GM10847 (cell line): ENCODE results near the gene PAK1IP1.

Experiments
- POLR2A ChIP-seq: IDR thresholded peaks from 2 replicates; pipeline ENCODE4 v1.6.1; 2011; ENCODE audit not compliant: insufficient read length; ENCODE audit errors: extremely low read depth

The PAK1IP1 gene

GRCh38 chr6:10686901-10687300, 7.9 kb upstream of the PAK1IP1 start:
- TF ChIP-seq POLR2A: no peak

- no peak for TF ChIP-seq POLR2A
These were observed 7.2 kb upstream of the PAK1IP1 start for GRCh38 chr6:10687582-10687981.

- no peak for TF ChIP-seq POLR2A
These were observed 3.9 kb upstream of the PAK1IP1 start for GRCh38 chr6:10690651-10691445.

- no peak for TF ChIP-seq POLR2A
These were observed 1.7 kb upstream of the PAK1IP1 start for GRCh38 chr6:10692965-10693538.

GRCh38 chr6:10695086-10695657, 400 bp downstream of the PAK1IP1 start:
- TF ChIP-seq POLR2A: no peak

- TF ChIP-seq POLR2A: no peak
These were observed 1.9 kb downstream of the PAK1IP1 start for GRCh38 chr6:10696655-10697054.

GRCh38 chr6:10713962-10714361, 19.2 kb downstream of the PAK1IP1 start:
- TF ChIP-seq POLR2A: no peak

GRCh38 chr6:10719296-10719963, 24.7 kb downstream of the PAK1IP1 start:
- TF ChIP-seq POLR2A: no peak

- no peak for TF ChIP-seq POLR2A
These were observed 25.1 kb downstream of the PAK1IP1 start for GRCh38 chr6:10719964-10720264.

GRCh38 chr6:10720265-10720959, 25.6 kb downstream of the PAK1IP1 start:
- peak; percentile 43 for TF ChIP-seq POLR2A

GRCh38 chr6:10721850-10722569, 27.2 kb downstream of the PAK1IP1 start:
- TF ChIP-seq POLR2A: no peak

- TF ChIP-seq POLR2A: no peak
These were observed 27.7 kb downstream of the PAK1IP1 start for GRCh38 chr6:10722570-10722819.

- peak; percentile 91 for TF ChIP-seq POLR2A
These were observed 28.2 kb downstream of the PAK1IP1 start, which contains the start of gene TMEM14C for GRCh38 chr6:10722820-10723566. Gene TMEM14C (plus strand): TSS chr6:10723070. CDS start chr6:10724614, 1,544 bp downstream.

GRCh38 chr6:10723567-10723881, 28.8 kb downstream of the PAK1IP1 start:
- TF ChIP-seq POLR2A: no peak
